GM18861 (cell line): Measurements from ENCODE around the gene GLUL.
"Not testable (repeated sequence)": the region's sequence is repeated elsewhere in the genome, so short reads cannot be mapped to it uniquely, and the experiment has no call there.

ENCODE experiments used
- ATAC-seq: cut with Tn5 transposase; IDR thresholded peaks from one replicate; pipeline ENCODE4 v1.9.1; 2021; ENCODE audit not compliant: unreplicated experiment

GLUL gene

GRCh38 chr1:182368903-182369302, 22.7 kb downstream of the GLUL start:
- no peak for ATAC-seq

- ATAC-seq: no peak
Observed at GRCh38 chr1:182368358-182368757, 23.2 kb downstream of the GLUL start.

- ATAC-seq: no peak
Observed at GRCh38 chr1:182367926-182368325, 23.7 kb downstream of the GLUL start.

- no peak for ATAC-seq
Observed at GRCh38 chr1:182366596-182366995, 25.0 kb downstream of the GLUL start.

GRCh38 chr1:182359645-182360044, 31.9 kb downstream of the GLUL start:
- ATAC-seq: no peak

GRCh38 chr1:182357913-182358312, 33.7 kb downstream of the GLUL start:
- no peak for ATAC-seq

- no peak for ATAC-seq
Observed at GRCh38 chr1:182357171-182357570, 34.4 kb downstream of the GLUL start.

- no peak for ATAC-seq
Observed at GRCh38 chr1:182355723-182356098, 35.9 kb downstream of the GLUL start.

- ATAC-seq: no peak
Observed at GRCh38 chr1:182351790-182352364, 39.7 kb downstream of the GLUL start.

GRCh38 chr1:182350839-182351238, 40.8 kb downstream of the GLUL start:
- no peak for ATAC-seq

- ATAC-seq: no peak
Observed at GRCh38 chr1:182348961-182349747, 42.4 kb downstream of the GLUL start.

- ATAC-seq: no peak
Observed at GRCh38 chr1:182347019-182347418, 44.6 kb downstream of the GLUL start.

GRCh38 chr1:182340233-182341058, 51.1 kb downstream of the GLUL start:
- ATAC-seq: no peak

GRCh38 chr1:182339684-182340083, 51.9 kb downstream of the GLUL start:
- no peak for ATAC-seq

GRCh38 chr1:182338806-182339370, 52.7 kb downstream of the GLUL start:
- ATAC-seq: no peak

- no peak for ATAC-seq
Observed at GRCh38 chr1:182337736-182338571, 53.6 kb downstream of the GLUL start.

- ATAC-seq: no peak
Observed at GRCh38 chr1:182335771-182336566, 55.6 kb downstream of the GLUL start.

- not testable (repeated sequence) for ATAC-seq
Observed at GRCh38 chr1:182333071-182333571, 58.5 kb downstream of the GLUL start.

GRCh38 chr1:182332261-182333060, 59.1 kb downstream of the GLUL start:
- ATAC-seq: no peak
